ENCODE data around the gene SLC25A40.
A peak's percentile ranks its signal among the peaks of the same experiment; 100 is the strongest.
"Not testable (repeated sequence)": the region's sequence is repeated elsewhere in the genome, so short reads cannot be mapped to it uniquely, and the experiment has no call there.

Gene SLC25A40, protein sequence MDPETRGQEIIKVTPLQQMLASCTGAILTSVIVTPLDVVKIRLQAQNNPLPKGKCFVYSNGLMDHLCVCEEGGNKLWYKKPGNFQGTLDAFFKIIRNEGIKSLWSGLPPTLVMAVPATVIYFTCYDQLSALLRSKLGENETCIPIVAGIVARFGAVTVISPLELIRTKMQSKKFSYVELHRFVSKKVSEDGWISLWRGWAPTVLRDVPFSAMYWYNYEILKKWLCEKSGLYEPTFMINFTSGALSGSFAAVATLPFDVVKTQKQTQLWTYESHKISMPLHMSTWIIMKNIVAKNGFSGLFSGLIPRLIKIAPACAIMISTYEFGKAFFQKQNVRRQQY

GRCh38 chr7:87876040-87876868 lies at the start of gene SLC25A40, which contains the start of gene DBF4:
TSS of gene SLC25A40 (minus strand) at chr7:87876360. CDS start at chr7:87858727, 17,633 bp downstream.
TSS of gene DBF4 (plus strand) at chr7:87876493. CDS start at chr7:87876733, 240 bp downstream.
- DNase-seq, result peak; percentile 99

GRCh38 chr7:87922759-87923395 lies 46.7 kb upstream of the SLC25A40 start:
- DNase-seq, result not testable (repeated sequence)

GRCh38 chr7:87920578-87920977 lies 44.4 kb upstream of the SLC25A40 start:
- DNase-seq, result no peak

DNA sequence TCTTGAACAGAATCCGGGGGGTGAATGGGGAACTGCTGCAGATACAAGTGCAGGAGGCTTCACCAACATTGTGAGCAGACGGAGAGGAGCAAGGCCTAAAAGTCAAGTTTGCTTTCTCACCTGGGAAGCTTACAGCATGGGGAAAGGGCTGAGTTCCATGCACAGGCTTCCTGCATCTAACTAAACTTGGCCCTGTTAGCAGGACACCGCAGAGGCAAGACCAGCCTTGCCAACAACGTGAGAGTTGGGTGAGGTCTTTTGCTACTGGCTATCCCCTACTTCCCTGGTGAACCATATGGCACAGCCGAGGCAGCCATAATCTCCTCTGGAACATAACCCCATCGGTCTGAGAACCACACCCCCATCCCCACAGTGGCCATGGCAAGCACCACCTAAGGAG lies 43.7 kb upstream of the SLC25A40 start:
- DNase-seq, result no peak

DNA sequence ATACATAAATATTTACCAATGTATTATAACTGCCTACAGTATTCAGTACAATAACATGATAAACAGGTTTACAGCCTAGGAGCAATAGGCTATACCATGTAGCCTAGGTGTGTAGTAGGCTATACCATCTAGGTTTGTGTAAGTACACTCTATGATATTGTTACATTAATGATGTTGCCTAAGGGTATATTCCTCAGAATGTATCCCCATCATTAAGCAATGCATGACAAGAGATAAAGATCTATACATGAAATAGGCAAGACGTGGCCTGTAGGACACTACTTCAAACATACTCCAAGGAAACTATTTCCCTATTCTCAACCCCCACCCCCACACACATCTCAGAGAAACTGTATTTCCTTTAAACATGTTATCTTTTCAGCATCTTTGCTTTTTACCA lies 42.6 kb upstream of the SLC25A40 start:
- DNase-seq, result peak; percentile 42

DNA sequence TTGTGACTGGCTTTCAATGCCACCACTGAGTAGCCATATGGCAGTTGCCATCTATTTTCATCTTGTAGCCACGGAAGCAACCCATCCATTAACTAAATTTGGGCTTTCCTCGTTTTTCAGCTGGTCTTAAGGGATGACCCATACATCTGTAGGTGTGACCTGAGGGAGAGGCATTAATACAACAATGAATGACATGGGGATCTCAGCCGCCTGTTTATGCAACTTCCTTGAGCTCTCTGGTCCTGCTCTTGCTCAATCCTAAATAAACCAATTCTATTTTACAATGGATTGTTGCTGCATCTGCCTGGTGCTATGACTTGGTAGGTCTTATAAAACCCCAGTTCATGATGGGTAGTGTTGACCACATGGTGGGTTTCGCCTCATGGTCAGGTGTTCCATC lies 36.0 kb upstream of the SLC25A40 start:
- no peak for DNase-seq

- not testable (repeated sequence) for DNase-seq
These were observed 32.7 kb upstream of the SLC25A40 start for GRCh38 chr7:87908814-87909213.

GRCh38 chr7:87907136-87907906 lies 31.2 kb upstream of the SLC25A40 start:
- not testable (repeated sequence) for DNase-seq

DNA sequence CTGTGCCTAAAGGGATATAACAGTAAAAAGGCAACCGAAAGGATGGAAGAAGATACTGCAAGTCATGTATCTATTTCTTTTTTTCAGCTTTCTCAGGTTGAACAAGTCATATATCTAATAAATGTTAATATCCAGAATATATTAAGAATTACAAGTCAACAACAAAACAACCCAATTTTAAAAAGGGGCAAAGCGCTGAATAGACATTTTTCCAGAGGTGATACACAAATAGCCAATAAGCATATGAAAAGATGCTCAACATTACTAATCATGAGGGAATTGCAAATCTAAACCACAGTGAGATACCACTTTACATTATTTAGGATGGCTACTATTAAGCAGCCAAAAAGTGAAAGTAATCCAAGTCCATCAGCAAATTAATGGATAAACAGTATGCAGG lies 23.1 kb upstream of the SLC25A40 start:
- no peak for DNase-seq

DNA sequence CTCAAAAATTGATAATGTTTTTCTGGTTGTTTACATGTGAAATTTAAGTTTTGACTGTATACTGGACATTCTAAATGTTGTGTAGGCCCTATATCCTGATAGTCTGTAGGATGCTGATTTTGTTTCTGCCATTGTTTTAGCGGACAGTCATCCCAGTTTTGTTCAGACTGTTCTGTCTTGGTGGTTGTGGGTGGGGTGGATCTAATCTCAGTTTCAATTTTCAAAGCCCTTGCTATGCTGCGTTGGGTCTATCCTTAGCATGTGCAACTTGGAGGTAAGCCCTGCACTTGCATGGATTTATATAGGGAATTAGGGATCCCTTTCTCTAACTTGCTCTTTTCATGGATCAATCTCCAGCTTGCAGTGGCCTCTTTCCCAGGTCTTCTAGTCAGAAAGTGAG lies 19.2 kb upstream of the SLC25A40 start:
- no peak for DNase-seq

DNA sequence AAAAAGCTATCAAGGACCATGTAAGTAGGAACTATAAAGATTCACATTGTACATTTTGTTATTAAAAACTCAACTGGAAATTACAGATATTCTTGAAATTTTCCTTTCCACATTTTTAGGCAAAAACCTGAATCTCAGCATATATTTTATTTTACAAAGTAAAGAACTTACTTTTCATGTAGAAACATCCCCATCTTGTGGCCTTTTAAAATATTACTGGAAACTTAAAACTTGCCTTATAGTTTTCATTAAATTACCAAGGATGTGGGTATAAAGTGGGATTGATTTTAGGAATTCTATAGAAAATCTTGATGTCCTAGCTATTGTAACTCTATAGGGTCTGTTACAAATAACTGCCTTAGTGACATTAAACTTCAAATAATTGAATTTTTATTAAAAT lies 10.7 kb upstream of the SLC25A40 start:
- DNase-seq, result peak; percentile 18

GRCh38 chr7:87885018-87885417 lies 8.9 kb upstream of the SLC25A40 start:
- no peak for DNase-seq

- no peak for DNase-seq
These were observed 6.2 kb upstream of the SLC25A40 start for GRCh38 chr7:87882151-87882937.

GRCh38 chr7:87878208-87878735 lies 2.1 kb upstream of the SLC25A40 start:
- no peak for DNase-seq

- no peak for DNase-seq
These were observed 1.3 kb upstream of the SLC25A40 start for GRCh38 chr7:87877366-87878040.

- DNase-seq, result peak; percentile 85
These were observed 692 bp upstream of the SLC25A40 start for GRCh38 chr7:87876869-87877234.

GRCh38 chr7:87875151-87876039 lies 765 bp downstream of the SLC25A40 start:
- peak; percentile 60 for DNase-seq

DNA sequence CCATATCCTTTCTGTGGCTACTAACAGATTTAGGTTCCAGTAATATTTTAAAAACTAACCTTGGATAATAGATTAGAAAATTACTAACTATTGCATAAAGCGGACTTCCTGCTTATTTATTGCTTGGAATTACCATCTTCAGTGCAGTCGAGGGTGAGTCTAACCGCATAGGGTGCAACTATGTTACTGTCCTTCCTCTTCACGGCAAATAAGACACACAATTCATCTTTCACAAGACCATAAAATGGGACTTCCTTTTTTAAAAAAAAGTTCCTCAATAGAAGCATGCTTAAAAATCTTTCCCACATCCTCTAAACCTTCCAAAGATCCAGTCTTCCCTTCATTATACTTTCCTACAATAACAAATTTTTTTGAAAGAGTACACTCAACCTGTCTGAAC lies 2.1 kb downstream of the SLC25A40 start:
- DNase-seq, result no peak

GRCh38 chr7:87873328-87873727 lies 2.8 kb downstream of the SLC25A40 start:
- DNase-seq, result not testable (repeated sequence)

DNA sequence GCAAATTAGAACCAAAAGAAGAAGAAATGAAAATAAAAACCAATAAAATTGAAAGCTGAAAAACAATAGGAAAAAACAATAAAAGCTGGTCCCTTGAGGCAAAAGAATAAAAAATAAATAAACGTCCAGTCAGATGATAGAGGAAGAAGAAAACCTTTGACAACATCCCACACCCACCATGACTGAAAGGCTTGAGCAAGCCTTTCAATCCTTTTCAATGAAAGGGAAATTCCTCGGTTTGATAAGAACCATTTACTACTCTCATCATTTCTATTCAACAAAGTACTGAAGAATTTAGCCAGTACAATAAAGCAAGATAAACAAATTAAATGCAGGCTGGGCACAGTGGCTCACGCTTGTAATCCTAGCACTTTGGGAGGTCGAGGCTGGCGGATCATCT lies 3.8 kb downstream of the SLC25A40 start:
- DNase-seq, result no peak

All from NCI-H526 treated with DMSO at 0.1 percent for 48 hours (cell line).